HepG2 (cell line): ENCODE measurements around the gene ZBTB26. TPM values are rescaled to one million over a fixed set of nuclear protein-coding genes. Genes with fewer than 3 reads are reported as not detected.
A peak's percentile ranks its signal among the peaks of the same experiment; 100 is the strongest.

ENCODE experiments used
- DNMT3B ChIP-seq: conservative IDR thresholded peaks from 2 replicates; pipeline ENCODE4 v1.6.1; 2016; ENCODE audit warnings: missing biosample characterization, control low read depth
- HIVEP1 ChIP-seq: sonication (generic); formaldehyde crosslinking; IDR thresholded peaks from 2 replicates; pipeline ENCODE4 v1.4.0; 2020; ENCODE audit warnings: mild to moderate bottlenecking, missing genetic modification reagents
- HNRNPL ChIP-seq: fragments of 200-400 bp; formaldehyde crosslinking; IDR thresholded peaks from 2 replicates; pipeline ENCODE4 v1.6.1; 2017; ENCODE audit warnings: mild to moderate bottlenecking, low read depth, low read length
- JUN ChIP-seq: sonication (generic); formaldehyde crosslinking; IDR thresholded peaks from 2 replicates; pipeline ENCODE4 v1.4.0; 2020; ENCODE audit warnings: mild to moderate bottlenecking, missing genetic modification reagents
- KLF13 ChIP-seq: sonication (generic); formaldehyde crosslinking; IDR thresholded peaks from 2 replicates; pipeline ENCODE4 v1.4.0; 2020; ENCODE audit warnings: mild to moderate bottlenecking, missing genetic modification reagents
- PAWR ChIP-seq: sonication (generic); formaldehyde crosslinking; IDR thresholded peaks from 2 replicates; pipeline ENCODE4 v1.4.0; 2020; ENCODE audit warnings: missing genetic modification reagents, mild to moderate bottlenecking, borderline replicate concordance
- PHF21A ChIP-seq: sonication (generic); formaldehyde crosslinking; IDR thresholded peaks from 2 replicates; pipeline ENCODE4 v1.5.0; 2020; ENCODE audit warnings: mild to moderate bottlenecking, missing genetic modification reagents
- polyA plus RNA-seq, 8 experiments: library from polyadenylated mRNA; depleted of rRNA in 3 of 8; stranded (reverse) in 7 of 8; unstranded in 1 of 8; fragments of >200 nt; fragmentation: Illumina TruSeq in 4 of 8; extraction: Trizol in 4 of 8; gene quantifications; 2 replicates each; pipeline versions ENCODE4 v1.2.1 to v1.2.3, GENCODE V29; 2011 to 2016; ENCODE audit warnings: low read depth in 4 of 8, missing spikeins in 1 of 8, mixed read lengths in 1 of 8; ENCODE audit not compliant: insufficient read depth in 1 of 8
- total RNA-seq, 5 experiments: library from RNA; depleted of rRNA; stranded (reverse); fragments of >200 nt; fragmentation: Illumina TruSeq; extraction: Trizol; gene quantifications; 2 replicates each; pipeline ENCODE4 v1.2.3, GENCODE V29; 2016; ENCODE audit warnings: low read depth in 1 of 5
- TF ChIP-seq, protein P1 (sequence below): sonication (generic); formaldehyde crosslinking; IDR thresholded peaks from 2 replicates; pipeline ENCODE4 v1.4.0; 2020; ENCODE audit warnings: missing genetic modification reagents
- TF ChIP-seq, protein P2 (sequence below): fragments of 450-650 bp; IDR thresholded peaks from 2 replicates; pipeline ENCODE4 v1.6.1; 2017; ENCODE audit warnings: mild to moderate bottlenecking
- TF ChIP-seq, protein P3 (sequence below): sonication (generic); formaldehyde crosslinking; IDR thresholded peaks from 2 replicates; pipeline ENCODE4 v1.4.0; 2020; ENCODE audit warnings: missing genetic modification reagents
- TF ChIP-seq, protein P4 (sequence below): sonication (generic); formaldehyde crosslinking; IDR thresholded peaks from 2 replicates; pipeline ENCODE4 v1.8.0; 2022; ENCODE audit warnings: missing genetic modification reagents, mild to moderate bottlenecking, borderline replicate concordance
- TF ChIP-seq, protein P5 (sequence below): sonication (generic); formaldehyde crosslinking; conservative IDR thresholded peaks from 2 replicates; pipeline ENCODE4 v1.4.0; 2020; ENCODE audit warnings: missing genetic modification reagents

ZBTB26 gene
- total and polyA plus RNA-seq, 2 of the 13 experiments (the other 11 are each of a cell fraction or from before 2014, with no cell fraction given) = 4.5 to 8.6 TPM

DNA sequence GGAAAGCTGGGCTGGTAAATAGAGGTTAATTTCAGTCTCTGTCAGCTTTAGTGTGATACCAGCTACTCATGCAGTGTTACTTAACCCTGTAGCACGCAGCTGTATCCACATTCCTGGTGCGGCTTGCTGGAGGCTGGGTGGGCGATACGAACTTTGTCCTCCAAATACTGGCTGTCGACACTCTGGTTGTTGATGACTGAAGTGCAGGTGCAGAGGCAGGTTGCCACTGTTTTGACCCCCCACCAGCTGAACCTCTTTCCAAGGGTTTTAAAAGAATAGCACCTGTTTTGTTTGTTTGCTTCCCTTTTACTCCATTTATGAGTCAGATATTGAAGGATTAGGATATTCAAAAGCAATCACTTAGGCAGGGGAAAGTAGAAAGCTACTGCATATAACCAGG, 5.2 kb upstream of the ZBTB26 start (continued):
- TF ChIP-seq, protein P1, sequence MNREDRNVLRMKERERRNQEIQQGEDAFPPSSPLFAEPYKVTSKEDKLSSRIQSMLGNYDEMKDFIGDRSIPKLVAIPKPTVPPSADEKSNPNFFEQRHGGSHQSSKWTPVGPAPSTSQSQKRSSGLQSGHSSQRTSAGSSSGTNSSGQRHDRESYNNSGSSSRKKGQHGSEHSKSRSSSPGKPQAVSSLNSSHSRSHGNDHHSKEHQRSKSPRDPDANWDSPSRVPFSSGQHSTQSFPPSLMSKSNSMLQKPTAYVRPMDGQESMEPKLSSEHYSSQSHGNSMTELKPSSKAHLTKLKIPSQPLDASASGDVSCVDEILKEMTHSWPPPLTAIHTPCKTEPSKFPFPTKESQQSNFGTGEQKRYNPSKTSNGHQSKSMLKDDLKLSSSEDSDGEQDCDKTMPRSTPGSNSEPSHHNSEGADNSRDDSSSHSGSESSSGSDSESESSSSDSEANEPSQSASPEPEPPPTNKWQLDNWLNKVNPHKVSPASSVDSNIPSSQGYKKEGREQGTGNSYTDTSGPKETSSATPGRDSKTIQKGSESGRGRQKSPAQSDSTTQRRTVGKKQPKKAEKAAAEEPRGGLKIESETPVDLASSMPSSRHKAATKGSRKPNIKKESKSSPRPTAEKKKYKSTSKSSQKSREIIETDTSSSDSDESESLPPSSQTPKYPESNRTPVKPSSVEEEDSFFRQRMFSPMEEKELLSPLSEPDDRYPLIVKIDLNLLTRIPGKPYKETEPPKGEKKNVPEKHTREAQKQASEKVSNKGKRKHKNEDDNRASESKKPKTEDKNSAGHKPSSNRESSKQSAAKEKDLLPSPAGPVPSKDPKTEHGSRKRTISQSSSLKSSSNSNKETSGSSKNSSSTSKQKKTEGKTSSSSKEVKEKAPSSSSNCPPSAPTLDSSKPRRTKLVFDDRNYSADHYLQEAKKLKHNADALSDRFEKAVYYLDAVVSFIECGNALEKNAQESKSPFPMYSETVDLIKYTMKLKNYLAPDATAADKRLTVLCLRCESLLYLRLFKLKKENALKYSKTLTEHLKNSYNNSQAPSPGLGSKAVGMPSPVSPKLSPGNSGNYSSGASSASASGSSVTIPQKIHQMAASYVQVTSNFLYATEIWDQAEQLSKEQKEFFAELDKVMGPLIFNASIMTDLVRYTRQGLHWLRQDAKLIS (CRISPR knock-in tag) = no peak
- TF ChIP-seq KLF13 (CRISPR knock-in tag) (no peak), PAWR (no peak), HIVEP1 (CRISPR knock-in tag) (no peak), DNMT3B (CRISPR knock-in tag) (no peak), PHF21A (CRISPR knock-in tag) (peak; percentile 56; the same call in 1 of the 2 replicates), HNRNPL (no peak), JUN (CRISPR knock-in tag) (no peak)
- TF ChIP-seq, protein P2, sequence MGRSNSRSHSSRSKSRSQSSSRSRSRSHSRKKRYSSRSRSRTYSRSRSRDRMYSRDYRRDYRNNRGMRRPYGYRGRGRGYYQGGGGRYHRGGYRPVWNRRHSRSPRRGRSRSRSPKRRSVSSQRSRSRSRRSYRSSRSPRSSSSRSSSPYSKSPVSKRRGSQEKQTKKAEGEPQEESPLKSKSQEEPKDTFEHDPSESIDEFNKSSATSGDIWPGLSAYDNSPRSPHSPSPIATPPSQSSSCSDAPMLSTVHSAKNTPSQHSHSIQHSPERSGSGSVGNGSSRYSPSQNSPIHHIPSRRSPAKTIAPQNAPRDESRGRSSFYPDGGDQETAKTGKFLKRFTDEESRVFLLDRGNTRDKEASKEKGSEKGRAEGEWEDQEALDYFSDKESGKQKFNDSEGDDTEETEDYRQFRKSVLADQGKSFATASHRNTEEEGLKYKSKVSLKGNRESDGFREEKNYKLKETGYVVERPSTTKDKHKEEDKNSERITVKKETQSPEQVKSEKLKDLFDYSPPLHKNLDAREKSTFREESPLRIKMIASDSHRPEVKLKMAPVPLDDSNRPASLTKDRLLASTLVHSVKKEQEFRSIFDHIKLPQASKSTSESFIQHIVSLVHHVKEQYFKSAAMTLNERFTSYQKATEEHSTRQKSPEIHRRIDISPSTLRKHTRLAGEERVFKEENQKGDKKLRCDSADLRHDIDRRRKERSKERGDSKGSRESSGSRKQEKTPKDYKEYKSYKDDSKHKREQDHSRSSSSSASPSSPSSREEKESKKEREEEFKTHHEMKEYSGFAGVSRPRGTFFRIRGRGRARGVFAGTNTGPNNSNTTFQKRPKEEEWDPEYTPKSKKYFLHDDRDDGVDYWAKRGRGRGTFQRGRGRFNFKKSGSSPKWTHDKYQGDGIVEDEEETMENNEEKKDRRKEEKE = no peak
- TF ChIP-seq, protein P3, sequence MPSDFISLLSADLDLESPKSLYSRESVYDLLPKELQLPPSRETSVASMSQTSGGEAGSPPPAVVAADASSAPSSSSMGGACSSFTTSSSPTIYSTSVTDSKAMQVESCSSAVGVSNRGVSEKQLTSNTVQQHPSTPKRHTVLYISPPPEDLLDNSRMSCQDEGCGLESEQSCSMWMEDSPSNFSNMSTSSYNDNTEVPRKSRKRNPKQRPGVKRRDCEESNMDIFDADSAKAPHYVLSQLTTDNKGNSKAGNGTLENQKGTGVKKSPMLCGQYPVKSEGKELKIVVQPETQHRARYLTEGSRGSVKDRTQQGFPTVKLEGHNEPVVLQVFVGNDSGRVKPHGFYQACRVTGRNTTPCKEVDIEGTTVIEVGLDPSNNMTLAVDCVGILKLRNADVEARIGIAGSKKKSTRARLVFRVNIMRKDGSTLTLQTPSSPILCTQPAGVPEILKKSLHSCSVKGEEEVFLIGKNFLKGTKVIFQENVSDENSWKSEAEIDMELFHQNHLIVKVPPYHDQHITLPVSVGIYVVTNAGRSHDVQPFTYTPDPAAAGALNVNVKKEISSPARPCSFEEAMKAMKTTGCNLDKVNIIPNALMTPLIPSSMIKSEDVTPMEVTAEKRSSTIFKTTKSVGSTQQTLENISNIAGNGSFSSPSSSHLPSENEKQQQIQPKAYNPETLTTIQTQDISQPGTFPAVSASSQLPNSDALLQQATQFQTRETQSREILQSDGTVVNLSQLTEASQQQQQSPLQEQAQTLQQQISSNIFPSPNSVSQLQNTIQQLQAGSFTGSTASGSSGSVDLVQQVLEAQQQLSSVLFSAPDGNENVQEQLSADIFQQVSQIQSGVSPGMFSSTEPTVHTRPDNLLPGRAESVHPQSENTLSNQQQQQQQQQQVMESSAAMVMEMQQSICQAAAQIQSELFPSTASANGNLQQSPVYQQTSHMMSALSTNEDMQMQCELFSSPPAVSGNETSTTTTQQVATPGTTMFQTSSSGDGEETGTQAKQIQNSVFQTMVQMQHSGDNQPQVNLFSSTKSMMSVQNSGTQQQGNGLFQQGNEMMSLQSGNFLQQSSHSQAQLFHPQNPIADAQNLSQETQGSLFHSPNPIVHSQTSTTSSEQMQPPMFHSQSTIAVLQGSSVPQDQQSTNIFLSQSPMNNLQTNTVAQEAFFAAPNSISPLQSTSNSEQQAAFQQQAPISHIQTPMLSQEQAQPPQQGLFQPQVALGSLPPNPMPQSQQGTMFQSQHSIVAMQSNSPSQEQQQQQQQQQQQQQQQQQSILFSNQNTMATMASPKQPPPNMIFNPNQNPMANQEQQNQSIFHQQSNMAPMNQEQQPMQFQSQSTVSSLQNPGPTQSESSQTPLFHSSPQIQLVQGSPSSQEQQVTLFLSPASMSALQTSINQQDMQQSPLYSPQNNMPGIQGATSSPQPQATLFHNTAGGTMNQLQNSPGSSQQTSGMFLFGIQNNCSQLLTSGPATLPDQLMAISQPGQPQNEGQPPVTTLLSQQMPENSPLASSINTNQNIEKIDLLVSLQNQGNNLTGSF (CRISPR knock-in tag) = no peak
- TF ChIP-seq, protein P4, sequence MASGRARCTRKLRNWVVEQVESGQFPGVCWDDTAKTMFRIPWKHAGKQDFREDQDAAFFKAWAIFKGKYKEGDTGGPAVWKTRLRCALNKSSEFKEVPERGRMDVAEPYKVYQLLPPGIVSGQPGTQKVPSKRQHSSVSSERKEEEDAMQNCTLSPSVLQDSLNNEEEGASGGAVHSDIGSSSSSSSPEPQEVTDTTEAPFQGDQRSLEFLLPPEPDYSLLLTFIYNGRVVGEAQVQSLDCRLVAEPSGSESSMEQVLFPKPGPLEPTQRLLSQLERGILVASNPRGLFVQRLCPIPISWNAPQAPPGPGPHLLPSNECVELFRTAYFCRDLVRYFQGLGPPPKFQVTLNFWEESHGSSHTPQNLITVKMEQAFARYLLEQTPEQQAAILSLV = no peak
- TF ChIP-seq, protein P5, sequence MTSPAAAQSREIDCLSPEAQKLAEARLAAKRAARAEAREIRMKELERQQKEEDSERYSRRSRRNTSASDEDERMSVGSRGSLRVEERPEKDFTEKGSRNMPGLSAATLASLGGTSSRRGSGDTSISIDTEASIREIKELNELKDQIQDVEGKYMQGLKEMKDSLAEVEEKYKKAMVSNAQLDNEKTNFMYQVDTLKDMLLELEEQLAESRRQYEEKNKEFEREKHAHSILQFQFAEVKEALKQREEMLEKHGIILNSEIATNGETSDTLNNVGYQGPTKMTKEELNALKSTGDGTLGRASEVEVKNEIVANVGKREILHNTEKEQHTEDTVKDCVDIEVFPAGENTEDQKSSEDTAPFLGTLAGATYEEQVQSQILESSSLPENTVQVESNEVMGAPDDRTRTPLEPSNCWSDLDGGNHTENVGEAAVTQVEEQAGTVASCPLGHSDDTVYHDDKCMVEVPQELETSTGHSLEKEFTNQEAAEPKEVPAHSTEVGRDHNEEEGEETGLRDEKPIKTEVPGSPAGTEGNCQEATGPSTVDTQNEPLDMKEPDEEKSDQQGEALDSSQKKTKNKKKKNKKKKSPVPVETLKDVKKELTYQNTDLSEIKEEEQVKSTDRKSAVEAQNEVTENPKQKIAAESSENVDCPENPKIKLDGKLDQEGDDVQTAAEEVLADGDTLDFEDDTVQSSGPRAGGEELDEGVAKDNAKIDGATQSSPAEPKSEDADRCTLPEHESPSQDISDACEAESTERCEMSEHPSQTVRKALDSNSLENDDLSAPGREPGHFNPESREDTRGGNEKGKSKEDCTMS (CRISPR knock-in tag) = no peak
